K562 (cell line): ENCODE measurements around the gene DCAF15. TPM values are rescaled to one million over a fixed set of nuclear protein-coding genes. Genes with fewer than 3 reads are reported as not detected.

ENCODE experiments used
- DIDO1 ChIP-seq: fragments of 450-650 bp; IDR thresholded peaks from 2 replicates; pipeline ENCODE4 v1.6.1; 2016; ENCODE audit warnings: low read depth, missing biosample characterization, missing genetic modification characterization
- FOXK1 ChIP-seq: sonication (generic); formaldehyde crosslinking; IDR thresholded peaks from 2 replicates; pipeline ENCODE4 v1.8.0; 2022; ENCODE audit warnings: missing genetic modification reagents, mild to moderate bottlenecking, borderline replicate concordance
- HOXB6 ChIP-seq: fragments of 250-450 bp; sonication (Bioruptor Pico); IDR thresholded peaks from 2 replicates; pipeline ENCODE4 v1.5.1; 2022; ENCODE audit warnings: mild to moderate bottlenecking, borderline replicate concordance
- PCBP1 ChIP-seq: fragments of 200-400 bp; formaldehyde crosslinking; IDR thresholded peaks from 2 replicates; pipeline ENCODE4 v1.6.1; 2018; ENCODE audit warnings: mild to moderate bottlenecking, low read depth, low read length; ENCODE audit not compliant: poor library complexity, severe bottlenecking
- RCOR1 ChIP-seq, 2 experiments: IDR thresholded peaks; 2 replicates each; pipeline ENCODE4 v1.6.1; 2012; ENCODE audit warnings: low read depth in 2 of 2, low read length in 2 of 2, borderline replicate concordance in 1 of 2, improper control_type of control experiment in 1 of 2
- SNRNP70 ChIP-seq: fragments of 200-400 bp; formaldehyde crosslinking; optimal IDR thresholded peaks from 2 replicates; pipeline ENCODE3; 2017; ENCODE audit warnings: low read depth, low read length
- U2AF2 ChIP-seq: fragments of 200-400 bp; formaldehyde crosslinking; optimal IDR thresholded peaks from 2 replicates; pipeline ENCODE3; 2017; ENCODE audit warnings: low read depth, mild to moderate bottlenecking, low read length
- ZFP1 ChIP-seq: fragments of 450-650 bp; formaldehyde crosslinking; IDR thresholded peaks from 2 replicates; pipeline ENCODE4 v1.4.0; 2020; ENCODE audit warnings: mild to moderate bottlenecking, mixed read lengths
- ZNF518B ChIP-seq: fragments of 250-450 bp; sonication (Bioruptor Pico); IDR thresholded peaks from 2 replicates; pipeline ENCODE4 v1.5.0; 2021; ENCODE audit warnings: mild to moderate bottlenecking, moderate library complexity
- polyA plus RNA-seq, 8 experiments: library from polyadenylated mRNA; depleted of rRNA in 4 of 8; stranded (reverse) in 5 of 8; unstranded in 3 of 8; fragments of >200 nt; fragmentation: Nextera tagmentation in 2 of 8; fragmentation: Illumina TruSeq in 1 of 8; extraction: Ambion mirVana in 2 of 8; extraction: Trizol in 1 of 8; gene quantifications; 2 replicates each; pipeline versions ENCODE4 v1.2.1 to v1.2.3, GENCODE V29; 2011 to 2014; ENCODE audit warnings: inconsistent platforms in 1 of 8, missing spikeins in 1 of 8
- total RNA-seq, 7 experiments: library from RNA; depleted of rRNA in 6 of 7; stranded (reverse); fragments of >200 nt in 6 of 7; fragmentation: Illumina TruSeq in 2 of 7; extraction: Trizol in 2 of 7; gene quantifications; 2 replicates each; pipeline versions ENCODE4 v1.2.1 to v1.2.3, GENCODE V29; 2011 to 2021; ENCODE audit warnings: low replicate concordance in 1 of 7
- TF ChIP-seq, protein P1 (sequence below): IDR thresholded peaks from 2 replicates; pipeline ENCODE4 v1.6.1; 2016; ENCODE audit warnings: missing genetic modification characterization, missing compliant biosample characterization
- TF ChIP-seq, protein P2 (sequence below): fragments of 450-650 bp; IDR thresholded peaks from 2 replicates; pipeline ENCODE4 v1.7.1; 2018; ENCODE audit warnings: mild to moderate bottlenecking, low read depth; ENCODE audit not compliant: partially characterized antibody
- TF ChIP-seq, protein P3 (sequence below): fragments of 450-650 bp; formaldehyde crosslinking; IDR thresholded peaks from 2 replicates; pipeline ENCODE4 v1.4.0; 2020; ENCODE audit warnings: mild to moderate bottlenecking, mixed read lengths
- TF ChIP-seq, protein P4 (sequence below), 2 experiments: IDR thresholded peaks in 1 of 2; conservative IDR thresholded peaks in 1 of 2; 2 replicates each; pipeline ENCODE4 v1.6.1; 2016; ENCODE audit warnings: low read depth in 2 of 2, mild to moderate bottlenecking in 1 of 2, missing compliant biosample characterization in 1 of 2, missing genetic modification characterization in 1 of 2, moderate library complexity in 1 of 2

DCAF15 gene
- total and polyA plus RNA-seq, 9 of the 15 experiments (the other 6 are each of a cell fraction or from before 2014, with no cell fraction given): 0.17 to 68.5 (median 27.7) TPM

- TF ChIP-seq, protein P1, sequence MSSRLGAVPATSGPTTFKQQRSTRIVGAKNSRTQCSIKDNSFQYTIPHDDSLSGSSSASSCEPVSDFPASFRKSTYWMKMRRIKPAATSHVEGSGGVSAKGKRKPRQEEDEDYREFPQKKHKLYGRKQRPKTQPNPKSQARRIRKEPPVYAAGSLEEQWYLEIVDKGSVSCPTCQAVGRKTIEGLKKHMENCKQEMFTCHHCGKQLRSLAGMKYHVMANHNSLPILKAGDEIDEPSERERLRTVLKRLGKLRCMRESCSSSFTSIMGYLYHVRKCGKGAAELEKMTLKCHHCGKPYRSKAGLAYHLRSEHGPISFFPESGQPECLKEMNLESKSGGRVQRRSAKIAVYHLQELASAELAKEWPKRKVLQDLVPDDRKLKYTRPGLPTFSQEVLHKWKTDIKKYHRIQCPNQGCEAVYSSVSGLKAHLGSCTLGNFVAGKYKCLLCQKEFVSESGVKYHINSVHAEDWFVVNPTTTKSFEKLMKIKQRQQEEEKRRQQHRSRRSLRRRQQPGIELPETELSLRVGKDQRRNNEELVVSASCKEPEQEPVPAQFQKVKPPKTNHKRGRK (tag): no peak
- TF ChIP-seq, protein P2, sequence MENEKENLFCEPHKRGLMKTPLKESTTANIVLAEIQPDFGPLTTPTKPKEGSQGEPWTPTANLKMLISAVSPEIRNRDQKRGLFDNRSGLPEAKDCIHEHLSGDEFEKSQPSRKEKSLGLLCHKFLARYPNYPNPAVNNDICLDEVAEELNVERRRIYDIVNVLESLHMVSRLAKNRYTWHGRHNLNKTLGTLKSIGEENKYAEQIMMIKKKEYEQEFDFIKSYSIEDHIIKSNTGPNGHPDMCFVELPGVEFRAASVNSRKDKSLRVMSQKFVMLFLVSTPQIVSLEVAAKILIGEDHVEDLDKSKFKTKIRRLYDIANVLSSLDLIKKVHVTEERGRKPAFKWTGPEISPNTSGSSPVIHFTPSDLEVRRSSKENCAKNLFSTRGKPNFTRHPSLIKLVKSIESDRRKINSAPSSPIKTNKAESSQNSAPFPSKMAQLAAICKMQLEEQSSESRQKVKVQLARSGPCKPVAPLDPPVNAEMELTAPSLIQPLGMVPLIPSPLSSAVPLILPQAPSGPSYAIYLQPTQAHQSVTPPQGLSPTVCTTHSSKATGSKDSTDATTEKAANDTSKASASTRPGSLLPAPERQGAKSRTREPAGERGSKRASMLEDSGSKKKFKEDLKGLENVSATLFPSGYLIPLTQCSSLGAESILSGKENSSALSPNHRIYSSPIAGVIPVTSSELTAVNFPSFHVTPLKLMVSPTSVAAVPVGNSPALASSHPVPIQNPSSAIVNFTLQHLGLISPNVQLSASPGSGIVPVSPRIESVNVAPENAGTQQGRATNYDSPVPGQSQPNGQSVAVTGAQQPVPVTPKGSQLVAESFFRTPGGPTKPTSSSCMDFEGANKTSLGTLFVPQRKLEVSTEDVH: peak; percentile 97
- TF ChIP-seq ZFP1 (CRISPR knock-in tag) (no peak), U2AF2 (no peak), RCOR1 (IDR thresholded peaks at IDR 0.05; ENCODE audit: borderline replicate concordance in 1 of 2, low read depth in 2 of 2, low read length in 2 of 2) (peak in 1 of 2 experiments; percentile 34; a peak in 1 of 4 replicates), FOXK1 (CRISPR knock-in tag) (no peak), DIDO1 (no peak), HOXB6 (CRISPR knock-in tag) (no peak), ZNF518B (CRISPR knock-in tag) (no peak), SNRNP70 (no peak), PCBP1 (no peak)
- TF ChIP-seq, protein P3, sequence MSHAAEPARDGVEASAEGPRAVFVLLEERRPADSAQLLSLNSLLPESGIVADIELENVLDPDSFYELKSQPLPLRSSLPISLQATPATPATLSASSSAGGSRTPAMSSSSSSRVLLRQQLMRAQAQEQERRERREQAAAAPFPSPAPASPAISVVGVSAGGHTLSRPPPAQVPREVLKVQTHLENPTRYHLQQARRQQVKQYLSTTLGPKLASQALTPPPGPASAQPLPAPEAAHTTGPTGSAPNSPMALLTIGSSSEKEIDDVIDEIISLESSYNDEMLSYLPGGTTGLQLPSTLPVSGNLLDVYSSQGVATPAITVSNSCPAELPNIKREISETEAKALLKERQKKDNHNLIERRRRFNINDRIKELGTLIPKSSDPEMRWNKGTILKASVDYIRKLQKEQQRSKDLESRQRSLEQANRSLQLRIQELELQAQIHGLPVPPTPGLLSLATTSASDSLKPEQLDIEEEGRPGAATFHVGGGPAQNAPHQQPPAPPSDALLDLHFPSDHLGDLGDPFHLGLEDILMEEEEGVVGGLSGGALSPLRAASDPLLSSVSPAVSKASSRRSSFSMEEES: no peak
- TF ChIP-seq, protein P4, sequence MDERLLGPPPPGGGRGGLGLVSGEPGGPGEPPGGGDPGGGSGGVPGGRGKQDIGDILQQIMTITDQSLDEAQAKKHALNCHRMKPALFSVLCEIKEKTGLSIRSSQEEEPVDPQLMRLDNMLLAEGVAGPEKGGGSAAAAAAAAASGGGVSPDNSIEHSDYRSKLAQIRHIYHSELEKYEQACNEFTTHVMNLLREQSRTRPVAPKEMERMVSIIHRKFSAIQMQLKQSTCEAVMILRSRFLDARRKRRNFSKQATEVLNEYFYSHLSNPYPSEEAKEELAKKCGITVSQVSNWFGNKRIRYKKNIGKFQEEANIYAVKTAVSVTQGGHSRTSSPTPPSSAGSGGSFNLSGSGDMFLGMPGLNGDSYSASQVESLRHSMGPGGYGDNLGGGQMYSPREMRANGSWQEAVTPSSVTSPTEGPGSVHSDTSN (CRISPR knock-in tag; IDR thresholded peaks at IDR 0.05; ENCODE audit: low read depth): peak; percentile 95
- TF ChIP-seq, protein P4 (tag; conservative IDR thresholded peaks at IDR 0.05; ENCODE audit: low read depth): peak; percentile 100
These were observed 53.9 kb downstream of the DCAF15 start, which contains the start of gene RFX1 (continued) for GRCh38 chr19:14006085-14006765.
